ENCODE results near the gene ABCA8. TPM values are rescaled to one million over a fixed set of nuclear protein-coding genes. Genes with fewer than 3 reads are reported as not detected.

ABCA8 gene
- total RNA-seq, 2 experiments from 2014 or later: not detected

DNA sequence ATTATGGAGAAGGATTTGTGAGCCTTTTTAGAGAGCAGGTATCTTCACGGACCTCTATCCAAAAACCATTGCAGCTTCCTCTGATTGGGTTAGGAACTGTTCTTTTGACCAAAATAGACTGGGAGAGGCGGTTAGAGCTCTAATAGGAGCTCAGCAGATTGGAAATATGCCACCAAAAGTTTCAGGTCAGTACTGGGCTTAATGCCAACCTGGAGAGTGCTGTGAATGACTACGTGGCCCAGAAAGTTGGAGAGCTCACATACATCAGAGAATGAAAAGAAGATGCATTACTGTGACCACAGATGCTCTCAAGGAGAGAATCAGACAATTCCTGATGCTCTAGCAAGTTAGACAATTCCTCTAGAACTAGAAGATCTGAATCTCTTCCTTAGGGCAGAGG lies 86.5 kb downstream of the ABCA8 start:
- intact Hi-C loops (cut with DNase I, micrococcal nuclease): no loop called here
- Mint-ChIP-seq H3K27me3 (no peaks in the 10 kb centered on the region), H3K36me3 (ENCODE audit: low read depth) (no peaks in the 10 kb centered on the region), H3K4me3 (no peak overlapping the region), H3K4me1 (ENCODE audit: low read depth) (no peaks in the 10 kb centered on the region), H3K9me3 (peaks cover 1% of the 10 kb centered on the region), H3K27ac (no peak overlapping the region)
- DNase-seq (no peak), ATAC-seq (ENCODE audit: poor library complexity) (no peak)
- Histone ChIP-seq H3K4me3 (ENCODE audit: low read length) (no peak overlapping the region), H3K36me3 (ENCODE audit: insufficient read depth, low read length) (no peaks in the 10 kb centered on the region), H3K4me1 (ENCODE audit: insufficient read depth, low read length) (no peaks in the 10 kb centered on the region), H3K27me3 (ENCODE audit: control insufficient read depth in 1 of 2, insufficient read depth in 2 of 2, low read length in 2 of 2) (no peaks in the 10 kb centered on the region), H3K27ac (ENCODE audit: low read depth in 1 of 2, low read length in 2 of 2) (no peak overlapping the region), H3K9me3 (ENCODE audit: control insufficient read depth in 1 of 2, insufficient read depth in 1 of 2, low read length in 2 of 2) (no peaks in the 10 kb centered on the region)
- CTCF ChIA-PET: interaction anchor here (1.3 kb wide), 1 partner anchor 19 kb away, joined by 3 read pairs; no protein-coding TSS in a partner anchor
- TF ChIP-seq, protein P1, sequence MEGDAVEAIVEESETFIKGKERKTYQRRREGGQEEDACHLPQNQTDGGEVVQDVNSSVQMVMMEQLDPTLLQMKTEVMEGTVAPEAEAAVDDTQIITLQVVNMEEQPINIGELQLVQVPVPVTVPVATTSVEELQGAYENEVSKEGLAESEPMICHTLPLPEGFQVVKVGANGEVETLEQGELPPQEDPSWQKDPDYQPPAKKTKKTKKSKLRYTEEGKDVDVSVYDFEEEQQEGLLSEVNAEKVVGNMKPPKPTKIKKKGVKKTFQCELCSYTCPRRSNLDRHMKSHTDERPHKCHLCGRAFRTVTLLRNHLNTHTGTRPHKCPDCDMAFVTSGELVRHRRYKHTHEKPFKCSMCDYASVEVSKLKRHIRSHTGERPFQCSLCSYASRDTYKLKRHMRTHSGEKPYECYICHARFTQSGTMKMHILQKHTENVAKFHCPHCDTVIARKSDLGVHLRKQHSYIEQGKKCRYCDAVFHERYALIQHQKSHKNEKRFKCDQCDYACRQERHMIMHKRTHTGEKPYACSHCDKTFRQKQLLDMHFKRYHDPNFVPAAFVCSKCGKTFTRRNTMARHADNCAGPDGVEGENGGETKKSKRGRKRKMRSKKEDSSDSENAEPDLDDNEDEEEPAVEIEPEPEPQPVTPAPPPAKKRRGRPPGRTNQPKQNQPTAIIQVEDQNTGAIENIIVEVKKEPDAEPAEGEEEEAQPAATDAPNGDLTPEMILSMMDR (IDR thresholded peaks at IDR 0.05): no peak
- POLR2A ChIA-PET: no interaction called here

DNA sequence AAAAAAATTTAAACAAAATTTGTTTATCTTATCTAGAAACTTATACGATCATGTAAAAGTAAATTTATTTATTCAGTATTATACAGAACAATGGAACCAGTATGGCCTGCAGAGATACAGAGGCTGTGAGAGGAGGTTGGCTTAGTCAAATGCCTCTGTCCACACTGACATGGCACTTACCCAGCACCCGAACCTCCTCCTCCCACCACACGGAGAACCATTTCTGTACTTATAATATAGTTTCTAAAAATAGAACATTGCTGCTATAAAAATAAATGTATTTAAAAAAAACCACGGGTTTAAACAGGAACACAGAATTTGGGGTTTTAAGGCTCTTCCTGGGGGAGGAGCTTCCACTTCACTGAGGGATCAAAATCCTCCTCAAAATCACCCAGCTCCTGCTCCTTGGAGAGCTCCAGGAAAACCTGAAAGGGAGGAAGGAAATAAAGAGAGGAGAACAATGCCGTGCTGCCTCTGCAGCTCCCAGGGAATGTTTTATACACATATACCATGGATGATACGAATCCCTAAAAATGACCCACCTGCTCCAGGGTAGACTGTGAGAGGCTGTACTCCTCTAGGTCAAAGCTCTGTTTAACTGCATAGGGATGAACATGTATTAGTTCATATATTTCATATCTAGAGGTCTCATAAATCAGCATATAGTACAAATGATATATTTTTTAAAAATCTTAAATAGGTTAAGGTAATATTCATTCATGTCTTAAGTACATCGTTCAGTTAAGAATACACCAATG lies 87.3 kb downstream of the ABCA8 start:
- H3K9me3 Mint-ChIP-seq: peaks cover 2% of the 10 kb centered on the region
- no peak for DNase-seq
- no peaks in the 10 kb centered on the region for H3K27me3 Mint-ChIP-seq
- intact Hi-C loops (cut with DNase I, micrococcal nuclease): no loop called here
- Histone ChIP-seq H3K27ac (ENCODE audit: low read depth in 1 of 2, low read length in 2 of 2) (no peak overlapping the region), H3K27me3 (ENCODE audit: control insufficient read depth in 1 of 2, insufficient read depth in 2 of 2, low read length in 2 of 2) (no peaks in the 10 kb centered on the region), H3K36me3 (ENCODE audit: insufficient read depth, low read length) (no peaks in the 10 kb centered on the region), H3K4me3 (ENCODE audit: low read length) (no peak overlapping the region), H3K9me3 (ENCODE audit: control insufficient read depth in 1 of 2, insufficient read depth in 1 of 2, low read length in 2 of 2) (no peaks in the 10 kb centered on the region), H3K4me1 (ENCODE audit: insufficient read depth, low read length) (no peaks in the 10 kb centered on the region)
- H3K4me1 Mint-ChIP-seq (ENCODE audit: low read depth): no peaks in the 10 kb centered on the region
- ATAC-seq (ENCODE audit: poor library complexity): no peak
- ChIA-PET POLR2A (no interaction called here), CTCF (no interaction called here)
- no peak overlapping the region for H3K27ac Mint-ChIP-seq
- H3K36me3 Mint-ChIP-seq (ENCODE audit: low read depth): no peaks in the 10 kb centered on the region
- H3K4me3 Mint-ChIP-seq: no peak overlapping the region
- TF ChIP-seq, protein P1 (IDR thresholded peaks at IDR 0.05): no peak

DNA sequence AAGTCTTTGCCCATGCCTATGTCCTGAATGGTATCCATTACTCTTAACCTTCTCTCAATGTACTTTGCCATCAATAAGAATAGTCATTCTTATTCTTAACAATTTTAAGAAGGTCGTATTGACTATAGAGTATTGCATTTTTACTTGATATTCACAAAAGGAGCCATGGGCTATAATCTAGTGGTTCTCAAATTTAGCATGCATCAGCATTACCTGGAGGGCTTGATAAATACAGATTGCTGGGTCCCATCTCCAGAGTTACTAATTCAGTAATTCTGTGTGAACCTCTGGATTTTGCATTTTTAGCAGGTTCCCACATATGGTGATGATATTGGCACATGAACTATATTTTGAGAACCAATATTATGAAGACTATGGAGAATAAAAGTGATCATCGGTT lies 89.6 kb downstream of the ABCA8 start:
- H3K4me3 ChIP-seq (ENCODE audit: low read length): no peak overlapping the region

More for the DNA sequence above, 89.6 kb downstream of the ABCA8 start:
- no peak for ATAC-seq (ENCODE audit: poor library complexity)
- Mint-ChIP-seq H3K27me3 (no peaks in the 10 kb centered on the region), H3K9me3 (peaks cover 2% of the 10 kb centered on the region), H3K36me3 (ENCODE audit: low read depth) (no peaks in the 10 kb centered on the region), H3K4me3 (no peak overlapping the region), H3K4me1 (ENCODE audit: low read depth) (no peaks in the 10 kb centered on the region), H3K27ac (no peak overlapping the region)
- Histone ChIP-seq H3K27me3 (ENCODE audit: control insufficient read depth in 1 of 2, insufficient read depth in 2 of 2, low read length in 2 of 2) (no peaks in the 10 kb centered on the region), H3K9me3 (ENCODE audit: control insufficient read depth in 1 of 2, insufficient read depth in 1 of 2, low read length in 2 of 2) (no peaks in the 10 kb centered on the region), H3K27ac (ENCODE audit: low read depth in 1 of 2, low read length in 2 of 2) (no peak overlapping the region), H3K4me1 (ENCODE audit: insufficient read depth, low read length) (no peaks in the 10 kb centered on the region), H3K36me3 (ENCODE audit: insufficient read depth, low read length) (no peaks in the 10 kb centered on the region)
- intact Hi-C loops (cut with DNase I, micrococcal nuclease): no loop called here
- CTCF ChIA-PET: no interaction called here
- DNase-seq: no peak
- TF ChIP-seq, protein P1 (IDR thresholded peaks at IDR 0.05): no peak
- POLR2A ChIA-PET: no interaction called here
